ENCODE measurements around the gene INAFM1.
A peak's percentile ranks its signal among the peaks of the same experiment; 100 is the strongest.

The INAFM1 gene

DNA sequence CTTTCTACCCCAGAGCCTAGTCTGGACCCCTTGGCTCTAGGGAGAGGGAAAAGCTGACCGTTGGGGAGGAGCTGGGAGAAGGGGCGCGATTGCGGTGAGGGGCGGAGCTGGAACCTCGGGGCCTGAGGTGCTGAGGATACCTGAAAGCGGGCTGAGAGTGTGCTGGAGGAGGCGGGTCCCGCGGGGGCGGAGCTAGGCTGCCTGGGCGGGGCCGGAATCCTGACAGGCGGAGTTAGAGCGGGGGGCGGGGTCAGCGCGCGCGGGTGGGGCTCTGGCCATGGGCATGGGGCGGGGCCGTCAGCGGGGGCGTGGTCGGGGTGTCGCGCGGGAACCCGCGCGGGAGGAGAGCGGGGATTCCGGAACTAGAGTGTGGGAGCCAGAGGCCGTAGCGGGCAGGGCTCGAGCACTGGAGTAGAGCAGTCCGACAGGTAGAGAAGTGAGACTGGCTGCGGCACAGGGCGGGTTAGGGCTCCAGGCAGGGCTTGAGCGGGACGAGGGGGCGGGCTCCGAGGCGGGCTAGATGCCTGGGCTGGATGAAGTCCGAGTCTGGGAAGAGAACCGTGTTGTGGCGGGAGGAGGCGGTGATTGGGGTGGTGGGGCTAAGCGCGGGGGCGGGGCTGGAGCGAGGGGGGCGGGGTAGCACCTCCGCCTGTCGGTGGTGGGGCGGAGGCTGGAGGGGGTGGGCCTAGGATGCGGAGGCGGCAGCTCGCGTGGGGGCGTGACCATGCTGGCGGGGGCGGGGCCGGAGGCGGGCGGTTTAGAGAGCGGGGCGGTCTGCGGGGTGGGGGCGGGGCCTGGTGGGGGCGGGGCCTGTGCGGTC lies at the start of gene INAFM1:
Gene INAFM1, plus strand, starts transcription at position 815 of the 820 bp plus-strand sequence. CDS start 35 bp downstream, outside the sequence.
- TF ChIP-seq, protein P1, sequence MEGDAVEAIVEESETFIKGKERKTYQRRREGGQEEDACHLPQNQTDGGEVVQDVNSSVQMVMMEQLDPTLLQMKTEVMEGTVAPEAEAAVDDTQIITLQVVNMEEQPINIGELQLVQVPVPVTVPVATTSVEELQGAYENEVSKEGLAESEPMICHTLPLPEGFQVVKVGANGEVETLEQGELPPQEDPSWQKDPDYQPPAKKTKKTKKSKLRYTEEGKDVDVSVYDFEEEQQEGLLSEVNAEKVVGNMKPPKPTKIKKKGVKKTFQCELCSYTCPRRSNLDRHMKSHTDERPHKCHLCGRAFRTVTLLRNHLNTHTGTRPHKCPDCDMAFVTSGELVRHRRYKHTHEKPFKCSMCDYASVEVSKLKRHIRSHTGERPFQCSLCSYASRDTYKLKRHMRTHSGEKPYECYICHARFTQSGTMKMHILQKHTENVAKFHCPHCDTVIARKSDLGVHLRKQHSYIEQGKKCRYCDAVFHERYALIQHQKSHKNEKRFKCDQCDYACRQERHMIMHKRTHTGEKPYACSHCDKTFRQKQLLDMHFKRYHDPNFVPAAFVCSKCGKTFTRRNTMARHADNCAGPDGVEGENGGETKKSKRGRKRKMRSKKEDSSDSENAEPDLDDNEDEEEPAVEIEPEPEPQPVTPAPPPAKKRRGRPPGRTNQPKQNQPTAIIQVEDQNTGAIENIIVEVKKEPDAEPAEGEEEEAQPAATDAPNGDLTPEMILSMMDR (IDR thresholded peaks at IDR 0.05; ENCODE audit: control extremely low read depth, extremely low read depth, low read depth, missing control alignments): no peak
- ChIA-PET POLR2A (interaction anchor here (0.6 to 2.3 kb wide), 12 partner anchors 12 to 1842 kb away, joined by 3 to 30 read pairs (median 4); partner anchors contain the start of genes CCDC9 and ZC3H4), CTCF (interaction anchor here (0.7 to 3.6 kb wide), 11 partner anchors 10 to 433 kb away, joined by 3 to 20 read pairs (median 5); partner anchors contain the start of genes CCDC9 and DHX34)
- peak; percentile 97 for DNase-seq (ENCODE audit: extremely low spot score)

GRCh38 chr19:47225746-47226425 lies 48.8 kb upstream of the INAFM1 start:
- ChIA-PET CTCF (interaction anchor here (0.6 to 11.8 kb wide), 17 partner anchors 9 to 95 kb away, joined by 3 to 153 read pairs (median 5); partner anchors contain the start of genes CCDC9 and SAE1), POLR2A (interaction anchor here (0.5 to 4.0 kb wide), 30 partner anchors 8 to 438 kb away, joined by 3 to 61 read pairs (median 6); partner anchors contain the start of genes CCDC9, INAFM1, SAE1 and SLC1A5)
- DNase-seq (ENCODE audit: extremely low spot score): peak; percentile 94
- TF ChIP-seq, protein P1 (IDR thresholded peaks at IDR 0.05; ENCODE audit: control extremely low read depth, extremely low read depth, low read depth, missing control alignments): peak; percentile 34

GRCh38 chr19:47226426-47227351 lies 48.0 kb upstream of the INAFM1 start:
- ChIA-PET CTCF (interaction anchor here (0.6 to 11.8 kb wide), 15 partner anchors 9 to 96 kb away, joined by 3 to 153 read pairs (median 6); partner anchors contain the start of genes CCDC9 and SAE1), POLR2A (interaction anchor here (0.5 to 4.0 kb wide), 31 partner anchors 9 to 1760 kb away, joined by 3 to 61 read pairs (median 6); partner anchors contain the start of genes CCDC9, INAFM1, SLC1A5 and ZC3H4)
- DNase-seq (ENCODE audit: extremely low spot score): peak; percentile 74

DNA sequence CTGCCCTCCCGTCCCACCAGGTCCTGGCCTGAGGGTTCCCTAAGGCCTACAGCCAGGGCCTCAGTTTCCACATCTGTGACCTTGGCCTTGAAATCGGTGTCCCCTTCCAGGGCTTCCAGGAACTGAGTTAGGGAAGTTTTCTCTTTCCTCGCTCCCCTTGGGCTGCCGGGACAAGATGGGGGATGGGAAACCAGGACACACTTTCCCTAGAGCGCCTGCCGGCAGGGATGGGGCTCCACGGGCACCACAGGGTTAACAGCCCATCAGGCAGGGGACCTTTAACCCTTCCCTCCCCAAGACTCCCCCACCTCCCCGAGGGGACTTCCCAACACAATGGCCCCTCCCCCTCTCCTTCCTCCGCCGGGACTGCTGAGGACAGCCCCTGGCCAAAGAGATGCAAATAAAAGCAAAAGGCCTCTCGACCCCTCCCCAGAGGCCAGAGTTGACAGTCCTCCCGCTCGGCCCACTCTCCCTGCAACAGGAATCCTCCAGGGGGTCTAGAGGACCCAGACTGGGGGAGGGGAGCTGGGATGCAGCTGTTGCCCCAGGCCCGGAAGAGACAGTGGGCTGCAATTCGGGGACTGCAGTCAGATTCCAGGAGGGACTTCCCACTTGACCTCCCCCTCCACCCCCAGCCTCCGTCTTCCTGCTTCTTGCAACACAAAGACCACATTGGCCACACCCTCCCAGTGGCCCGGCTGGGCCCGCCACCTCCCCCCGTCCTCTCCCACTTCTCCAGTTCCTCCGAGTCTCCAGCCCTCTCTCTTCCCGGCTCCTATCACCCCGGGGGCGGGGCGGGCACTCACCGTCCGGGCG lies 47.1 kb upstream of the INAFM1 start:
- TF ChIP-seq, protein P1 (IDR thresholded peaks at IDR 0.05; ENCODE audit: control extremely low read depth, extremely low read depth, low read depth, missing control alignments): no peak
- DNase-seq (ENCODE audit: extremely low spot score): peak; percentile 82
- POLR2A ChIA-PET: interaction anchor here (0.6 to 4.0 kb wide), 8 partner anchors 10 to 1761 kb away, joined by 3 to 61 read pairs (median 15); partner anchors contain the start of gene INAFM1
- CTCF ChIA-PET: interaction anchor here (2.1 to 11.8 kb wide), 3 partner anchors 17 to 21 kb away, joined by 7 to 153 read pairs (median 67); no protein-coding TSS in a partner anchor

More at GRCh38 chr19:47226426-47227351, 48.0 kb upstream of the INAFM1 start:
- TF ChIP-seq, protein P1 (IDR thresholded peaks at IDR 0.05; ENCODE audit: control extremely low read depth, extremely low read depth, low read depth, missing control alignments): no peak

DNA sequence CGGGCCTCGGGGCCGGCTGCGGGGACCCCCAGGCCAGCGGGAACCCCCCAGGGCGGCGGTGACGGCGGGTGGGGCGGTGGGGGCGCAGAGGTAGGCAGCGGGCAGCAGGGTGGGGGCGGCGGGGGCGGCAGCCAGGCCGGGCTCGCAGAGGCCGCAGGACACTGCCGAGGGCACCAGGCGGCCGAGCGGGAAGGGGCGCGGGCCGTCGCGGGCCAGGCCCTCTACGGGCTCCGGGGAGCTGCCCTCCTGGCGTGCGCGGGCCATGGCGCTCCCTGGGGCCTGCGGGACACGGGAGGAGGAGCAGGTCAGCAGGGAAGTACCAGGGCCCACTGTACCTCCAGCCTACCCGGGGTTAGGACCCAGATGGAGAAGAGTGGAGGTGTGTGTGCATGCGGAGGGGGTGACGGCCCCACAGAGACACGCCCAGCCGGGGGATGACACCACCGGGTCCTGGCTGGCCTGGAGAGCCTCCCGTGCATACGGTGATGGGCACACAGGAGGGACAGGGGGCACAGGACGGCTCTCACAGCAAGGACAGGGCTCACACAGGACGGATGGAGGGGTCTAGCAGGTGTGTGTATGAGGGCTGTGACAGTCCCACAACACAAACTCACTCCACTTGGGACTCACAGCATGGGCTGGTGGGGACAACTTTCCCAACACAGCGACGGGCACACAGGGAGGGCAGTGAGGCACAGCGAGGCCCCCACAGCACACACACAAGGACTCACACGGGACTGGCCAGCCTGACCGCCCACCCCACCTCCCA lies 46.3 kb upstream of the INAFM1 start:
- ChIA-PET CTCF (interaction anchor here (1.8 to 11.8 kb wide), 3 partner anchors 16 to 18 kb away, joined by 7 to 153 read pairs (median 67); no protein-coding TSS in a partner anchor), POLR2A (interaction anchor here (1.1 to 4.0 kb wide), 4 partner anchors 11 to 100 kb away, joined by 3 to 56 read pairs (median 13); partner anchors contain the start of gene INAFM1)
- DNase-seq (ENCODE audit: extremely low spot score): no peak
- TF ChIP-seq, protein P1 (IDR thresholded peaks at IDR 0.05; ENCODE audit: control extremely low read depth, extremely low read depth, low read depth, missing control alignments): no peak
